ENCODE results near the gene LACTB. TPM values are rescaled to one million over a fixed set of nuclear protein-coding genes. Genes with fewer than 3 reads are reported as not detected.

Gene LACTB
- total RNA-seq, 3 donors from 2014 or later (not counting 1 experiment from before 2014, with no cell fraction given) = 17.1 to 29.1 (median 26.4) TPM

DNA sequence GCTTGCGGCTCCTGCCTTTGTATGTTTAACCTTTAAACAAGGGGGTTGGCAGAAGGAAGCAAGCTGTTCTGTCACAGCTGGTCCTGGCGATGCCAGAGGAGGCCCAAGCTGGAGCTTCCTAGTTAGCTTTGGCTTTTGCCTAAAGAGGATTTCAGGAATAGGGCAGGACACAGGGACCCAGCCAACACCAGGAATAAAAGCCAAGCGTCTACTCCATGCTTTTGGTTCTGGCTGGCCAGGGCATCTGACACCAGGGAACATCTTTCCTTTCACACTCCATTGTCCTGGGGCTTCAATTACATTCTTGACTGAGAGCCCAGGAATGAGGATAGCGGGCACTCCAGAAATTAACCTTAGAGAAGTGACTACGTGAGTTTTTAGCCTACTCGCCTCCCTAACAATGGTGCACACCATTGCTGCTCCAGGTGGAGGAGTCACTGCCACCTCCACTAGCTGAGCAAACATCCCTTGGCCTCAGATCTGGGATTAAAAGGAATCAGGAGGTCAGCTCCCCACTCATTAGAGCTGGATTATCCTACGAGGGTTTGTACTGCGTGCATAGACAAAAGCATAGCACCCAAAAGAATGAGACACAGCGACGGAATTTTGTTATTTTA is 40.9 kb upstream of the LACTB start:
- H3K4me1 ChIP-seq (ENCODE audit: control insufficient read depth, insufficient read depth, low read length) = peaks cover 8% of the 10 kb centered on the region
- H3K4me1 Mint-ChIP-seq = peaks cover 14% of the 10 kb centered on the region in 2 donors
- no peaks in the 10 kb centered on the region for H3K36me3 ChIP-seq (ENCODE audit: control insufficient read depth, insufficient read depth, low read length)
- TF ChIP-seq, protein P1, sequence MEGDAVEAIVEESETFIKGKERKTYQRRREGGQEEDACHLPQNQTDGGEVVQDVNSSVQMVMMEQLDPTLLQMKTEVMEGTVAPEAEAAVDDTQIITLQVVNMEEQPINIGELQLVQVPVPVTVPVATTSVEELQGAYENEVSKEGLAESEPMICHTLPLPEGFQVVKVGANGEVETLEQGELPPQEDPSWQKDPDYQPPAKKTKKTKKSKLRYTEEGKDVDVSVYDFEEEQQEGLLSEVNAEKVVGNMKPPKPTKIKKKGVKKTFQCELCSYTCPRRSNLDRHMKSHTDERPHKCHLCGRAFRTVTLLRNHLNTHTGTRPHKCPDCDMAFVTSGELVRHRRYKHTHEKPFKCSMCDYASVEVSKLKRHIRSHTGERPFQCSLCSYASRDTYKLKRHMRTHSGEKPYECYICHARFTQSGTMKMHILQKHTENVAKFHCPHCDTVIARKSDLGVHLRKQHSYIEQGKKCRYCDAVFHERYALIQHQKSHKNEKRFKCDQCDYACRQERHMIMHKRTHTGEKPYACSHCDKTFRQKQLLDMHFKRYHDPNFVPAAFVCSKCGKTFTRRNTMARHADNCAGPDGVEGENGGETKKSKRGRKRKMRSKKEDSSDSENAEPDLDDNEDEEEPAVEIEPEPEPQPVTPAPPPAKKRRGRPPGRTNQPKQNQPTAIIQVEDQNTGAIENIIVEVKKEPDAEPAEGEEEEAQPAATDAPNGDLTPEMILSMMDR (IDR thresholded peaks at IDR 0.05) = no peak
- no peak overlapping the region for H3K4me3 ChIP-seq (ENCODE audit: low read length)
- DNase-seq (no peak), ATAC-seq (no peak)
- no peaks in the 10 kb centered on the region for H3K36me3 Mint-ChIP-seq
- no peak overlapping the region for H3K4me3 Mint-ChIP-seq
- intact Hi-C loops (cut with micrococcal nuclease) = no loop called here
- no peaks in the 10 kb centered on the region for H3K27me3 ChIP-seq (ENCODE audit: control insufficient read depth, insufficient read depth, low read length)
- no peaks in the 10 kb centered on the region for H3K9me3 Mint-ChIP-seq
- H3K27ac ChIP-seq (ENCODE audit: low read length) = no peak overlapping the region
- 96% methylated on average over 10 of the region's 10 CpGs for WGBS (ENCODE audit: insufficient coverage)
- H3K9me3 ChIP-seq (ENCODE audit: control insufficient read depth, insufficient read depth, low read length) = no peaks in the 10 kb centered on the region
- no peak overlapping the region for H3K27ac Mint-ChIP-seq
- peaks cover 0 to 2% of the 10 kb centered on the region in 2 donors for H3K27me3 Mint-ChIP-seq (ENCODE audit: low read depth in 2 of 2)

DNA sequence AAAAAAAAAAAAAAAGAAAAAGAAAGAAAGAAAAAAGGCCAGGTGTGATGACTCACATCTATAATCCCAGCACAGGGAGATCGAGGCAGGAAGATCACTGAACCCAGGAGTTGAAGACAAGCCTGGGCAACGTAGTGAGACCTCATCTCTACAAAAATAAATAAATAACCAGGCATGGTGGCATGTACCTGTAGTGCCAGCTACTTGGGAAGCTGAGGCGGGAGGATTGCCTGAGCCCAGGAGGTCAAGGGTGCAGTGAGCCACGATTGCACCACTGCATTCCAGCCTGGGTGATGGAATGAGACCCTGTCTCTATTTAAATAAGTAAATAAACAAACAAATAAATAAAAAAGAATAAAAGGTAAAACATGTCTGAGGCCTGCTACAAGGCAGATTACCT is 39.3 kb upstream of the LACTB start:
- Histone ChIP-seq H3K9me3 (ENCODE audit: control insufficient read depth, insufficient read depth, low read length) (no peaks in the 10 kb centered on the region), H3K4me3 (ENCODE audit: low read length) (no peak overlapping the region), H3K4me1 (ENCODE audit: control insufficient read depth, insufficient read depth, low read length) (no peaks in the 10 kb centered on the region), H3K36me3 (ENCODE audit: control insufficient read depth, insufficient read depth, low read length) (no peaks in the 10 kb centered on the region), H3K27me3 (ENCODE audit: control insufficient read depth, insufficient read depth, low read length) (peaks cover 3% of the 10 kb centered on the region), H3K27ac (ENCODE audit: low read length) (no peak overlapping the region)
- TF ChIP-seq, protein P1 (IDR thresholded peaks at IDR 0.05) = no peak
- peaks cover 0 to 2% of the 10 kb centered on the region in 2 donors for H3K27me3 Mint-ChIP-seq (ENCODE audit: low read depth in 2 of 2)
- H3K36me3 Mint-ChIP-seq = no peaks in the 10 kb centered on the region
- H3K4me1 Mint-ChIP-seq = no peaks in the 10 kb centered on the region
- H3K4me3 Mint-ChIP-seq = no peak overlapping the region
- H3K9me3 Mint-ChIP-seq = no peaks in the 10 kb centered on the region
- DNase-seq (no peak), ATAC-seq (no peak)
- intact Hi-C loops (cut with micrococcal nuclease) = no loop called here
- no peak overlapping the region for H3K27ac Mint-ChIP-seq
- WGBS (ENCODE audit: insufficient coverage) = 75% methylated on average over 3 of the region's 4 CpGs

DNA sequence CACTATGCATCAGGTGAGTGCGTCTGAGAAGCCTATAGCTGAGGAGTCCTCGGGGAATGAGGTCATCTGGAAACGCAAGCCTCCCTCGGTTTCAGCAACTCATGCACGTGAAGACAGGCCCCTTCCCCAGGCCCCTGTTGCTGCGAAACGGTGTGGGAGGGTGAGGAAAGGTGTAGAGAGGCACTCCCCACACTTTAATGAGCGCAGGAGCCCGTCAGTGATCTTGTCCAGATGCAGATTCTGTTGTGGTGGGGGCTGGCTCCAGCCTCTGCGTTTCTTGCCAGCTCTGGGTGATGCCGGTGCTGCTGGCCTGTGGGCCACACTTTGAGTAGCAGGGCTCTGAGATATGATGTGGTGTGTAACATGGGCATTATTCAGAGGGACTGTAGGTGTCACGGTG is 38.6 kb upstream of the LACTB start:
- no peaks in the 10 kb centered on the region for H3K36me3 ChIP-seq (ENCODE audit: control insufficient read depth, insufficient read depth, low read length)
- ATAC-seq = no peak
- Mint-ChIP-seq H3K9me3 (no peaks in the 10 kb centered on the region), H3K27me3 (ENCODE audit: low read depth in 2 of 2) (no peaks in the 10 kb centered on the region), H3K36me3 (no peaks in the 10 kb centered on the region), H3K27ac (no peak overlapping the region), H3K4me1 (no peaks in the 10 kb centered on the region), H3K4me3 (no peak overlapping the region)
- intact Hi-C loops (cut with micrococcal nuclease) = no loop called here
- no peak for DNase-seq
- H3K27ac ChIP-seq (ENCODE audit: low read length) = no peak overlapping the region
- H3K4me3 ChIP-seq (ENCODE audit: low read length) = no peak overlapping the region
- TF ChIP-seq, protein P1 (IDR thresholded peaks at IDR 0.05) = no peak
- peaks cover 3% of the 10 kb centered on the region for H3K27me3 ChIP-seq (ENCODE audit: control insufficient read depth, insufficient read depth, low read length)
- no peaks in the 10 kb centered on the region for H3K9me3 ChIP-seq (ENCODE audit: control insufficient read depth, insufficient read depth, low read length)
- WGBS (ENCODE audit: insufficient coverage) = 85% methylated on average over 12 of the region's 12 CpGs
- H3K4me1 ChIP-seq (ENCODE audit: control insufficient read depth, insufficient read depth, low read length) = no peaks in the 10 kb centered on the region

DNA sequence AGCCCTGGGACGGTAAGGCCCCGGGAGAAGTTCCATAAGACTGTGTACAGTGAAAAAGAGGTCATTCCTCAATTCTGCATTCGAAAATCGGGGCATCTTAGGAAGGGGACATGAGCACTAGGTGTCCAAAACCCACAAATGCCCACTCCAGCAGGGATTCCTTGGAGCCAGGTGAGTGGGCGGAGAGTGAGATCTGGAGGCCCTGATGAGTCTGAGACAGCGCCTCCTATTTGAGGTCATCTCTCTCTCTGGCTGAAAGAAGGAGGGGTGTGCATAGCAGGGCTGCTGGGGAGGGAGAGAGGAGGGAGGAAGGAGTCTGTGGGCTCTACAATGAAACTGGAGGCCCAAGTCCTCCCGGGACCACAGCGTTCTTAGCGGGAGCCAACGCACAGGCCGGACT is 38.1 kb upstream of the LACTB start:
- no peaks in the 10 kb centered on the region for H3K9me3 ChIP-seq (ENCODE audit: control insufficient read depth, insufficient read depth, low read length)
- H3K4me1 Mint-ChIP-seq = no peaks in the 10 kb centered on the region

More for the DNA sequence above, 38.1 kb upstream of the LACTB start:
- WGBS (ENCODE audit: insufficient coverage) = 92% methylated on average over 11 of the region's 11 CpGs
- Histone ChIP-seq H3K36me3 (ENCODE audit: control insufficient read depth, insufficient read depth, low read length) (no peaks in the 10 kb centered on the region), H3K27ac (ENCODE audit: low read length) (no peak overlapping the region), H3K4me3 (ENCODE audit: low read length) (no peak overlapping the region), H3K27me3 (ENCODE audit: control insufficient read depth, insufficient read depth, low read length) (peaks cover 3% of the 10 kb centered on the region), H3K4me1 (ENCODE audit: control insufficient read depth, insufficient read depth, low read length) (no peaks in the 10 kb centered on the region)
- no peak for ATAC-seq
- Mint-ChIP-seq H3K4me3 (no peak overlapping the region), H3K27ac (no peak overlapping the region), H3K36me3 (no peaks in the 10 kb centered on the region), H3K27me3 (ENCODE audit: low read depth in 2 of 2) (no peaks in the 10 kb centered on the region), H3K9me3 (no peaks in the 10 kb centered on the region)
- DNase-seq = no peak
- TF ChIP-seq, protein P1 (IDR thresholded peaks at IDR 0.05) = no peak
- intact Hi-C loops (cut with micrococcal nuclease) = no loop called here
